HG02884 (cell line): ENCODE measurements around the gene SLC17A4.

Experiments used
- ATAC-seq: cut with Tn5 transposase; IDR thresholded peaks from one replicate; pipeline ENCODE4 v1.9.1; 2021; ENCODE audit warnings: mild to moderate bottlenecking, moderate library complexity; ENCODE audit not compliant: unreplicated experiment

SLC17A4 gene

DNA sequence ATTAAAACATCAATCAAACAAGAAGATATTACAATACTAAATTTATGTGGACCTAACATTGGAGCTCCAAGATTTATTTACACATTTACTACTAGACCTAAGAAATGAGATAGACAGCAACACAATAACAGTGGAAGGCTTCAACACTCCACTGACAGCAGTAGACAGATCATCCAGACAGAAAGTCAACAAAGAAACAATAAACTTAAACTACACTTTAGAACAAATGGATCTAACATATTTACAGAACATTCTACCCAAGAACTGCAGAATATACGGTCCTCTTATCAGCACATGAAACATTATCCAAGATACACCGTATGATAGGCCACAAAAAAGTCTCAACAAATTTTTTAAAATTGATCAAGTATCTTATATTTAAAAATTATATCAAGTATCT is 50.3 kb downstream of the SLC17A4 start:
- no peak for ATAC-seq

DNA sequence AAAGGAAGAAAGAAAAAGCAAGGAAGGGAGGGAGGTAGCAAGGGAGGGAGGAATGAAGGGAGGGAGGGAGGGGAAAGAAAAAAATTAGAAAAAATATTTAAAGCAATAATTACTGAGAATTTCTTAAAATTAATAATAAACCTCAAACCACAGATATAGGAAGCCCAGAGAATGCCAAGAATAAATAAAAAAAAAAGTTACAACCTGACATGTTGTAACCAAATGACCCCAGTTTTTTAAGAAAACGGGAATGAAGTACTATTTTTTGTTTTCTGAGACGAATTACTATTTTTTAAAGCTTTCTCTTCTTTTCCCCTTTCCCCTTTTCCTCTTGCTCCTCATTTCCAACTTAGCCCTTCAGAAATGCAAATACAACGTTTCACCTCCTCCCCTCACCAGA is 60.7 kb downstream of the SLC17A4 start:
- no peak for ATAC-seq

- ATAC-seq, result no peak
These were observed 61.7 kb downstream of the SLC17A4 start for GRCh38 chr6:25816252-25816651.

GRCh38 chr6:25821341-25821740 is 66.8 kb downstream of the SLC17A4 start:
- no peak for ATAC-seq

GRCh38 chr6:25829375-25829774 is 74.8 kb downstream of the SLC17A4 start:
- peak; percentile 88 for ATAC-seq

DNA sequence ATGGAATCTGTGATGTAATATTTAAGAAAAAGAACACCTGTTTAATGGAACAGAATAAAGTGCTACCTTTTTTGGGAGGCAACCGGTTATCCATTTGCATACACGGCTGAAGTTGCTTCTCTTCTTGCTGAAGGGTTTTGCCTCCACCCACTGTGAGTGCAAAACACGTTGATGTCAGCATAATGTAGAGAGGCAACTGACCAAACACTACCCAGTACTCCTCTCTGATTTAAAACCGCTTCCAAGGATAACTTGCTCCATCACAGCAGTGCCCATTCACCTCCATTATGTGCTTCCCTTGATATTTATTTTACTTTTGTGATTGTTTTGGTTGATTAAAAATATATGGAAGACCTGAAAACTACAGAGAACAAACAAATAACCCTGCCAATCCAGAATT is 75.9 kb downstream of the SLC17A4 start:
- no peak for ATAC-seq
